Activated CD8-positive, alpha-beta memory T cell treated with anti-CD3 and anti-CD28 coated beads for 1 hour (primary cell): Measurements from ENCODE around the gene AFMID.
"Not testable (repeated sequence)": the region's sequence is repeated elsewhere in the genome, so short reads cannot be mapped to it uniquely, and the experiment has no call there.

ENCODE experiments used
- DNase-seq, 2 donors: peaks; one replicate each; pipeline ENCODE4 v3.0.0-alpha.2; 2020; ENCODE audit warnings: low read depth in 1 of 2; ENCODE audit errors: extremely low read depth in 1 of 2

Gene AFMID, protein sequence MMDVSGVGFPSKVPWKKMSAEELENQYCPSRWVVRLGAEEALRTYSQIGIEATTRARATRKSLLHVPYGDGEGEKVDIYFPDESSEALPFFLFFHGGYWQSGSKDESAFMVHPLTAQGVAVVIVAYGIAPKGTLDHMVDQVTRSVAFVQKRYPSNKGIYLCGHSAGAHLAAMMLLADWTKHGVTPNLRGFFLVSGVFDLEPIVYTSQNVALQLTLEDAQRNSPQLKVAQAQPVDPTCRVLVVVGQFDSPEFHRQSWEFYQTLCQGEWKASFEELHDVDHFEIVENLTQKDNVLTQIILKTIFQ

DNA sequence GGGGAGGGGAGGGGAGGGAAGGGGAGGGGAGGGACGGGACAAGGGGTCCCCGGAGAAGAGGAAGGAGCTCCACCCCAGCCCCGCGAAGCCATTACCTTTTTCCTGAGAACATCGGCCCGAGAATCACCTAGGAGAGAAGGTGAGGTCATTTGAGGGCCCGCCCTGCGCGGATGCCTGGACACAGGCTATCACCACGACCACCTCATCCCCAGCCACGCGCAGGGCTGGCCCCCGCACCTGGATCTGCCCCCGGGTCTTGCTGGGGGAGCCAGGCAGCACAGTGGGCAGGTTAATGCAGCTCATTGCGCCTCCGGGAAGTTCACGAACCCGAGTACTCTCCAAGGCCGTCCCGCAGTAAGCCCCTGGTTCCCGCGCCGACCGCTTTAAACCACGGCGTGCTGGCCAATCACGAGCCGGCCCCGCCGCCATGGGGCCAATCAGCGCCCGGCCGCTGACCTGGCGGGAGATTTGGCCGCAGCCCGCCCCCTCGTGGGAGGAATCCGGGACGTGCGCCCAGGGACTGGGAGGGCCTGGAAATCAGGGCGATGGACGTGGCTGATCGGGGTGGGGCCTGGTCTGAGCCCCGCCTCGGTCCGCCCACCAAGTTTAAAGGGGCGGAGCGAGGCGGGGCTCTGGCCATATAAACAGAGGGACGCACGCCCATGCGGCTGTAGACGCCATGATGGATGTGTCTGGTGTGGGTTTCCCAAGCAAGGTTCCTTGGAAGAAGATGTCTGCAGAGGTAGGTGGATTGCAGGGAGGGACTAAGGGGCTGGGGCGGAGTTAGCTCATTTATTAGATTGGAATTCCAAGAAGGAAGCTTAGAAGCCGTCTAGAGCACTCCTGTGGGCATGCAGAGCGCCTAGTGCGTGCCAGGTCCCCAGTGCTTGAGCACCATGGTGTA, at the start of gene AFMID, which contains the start of gene TK1:
Gene AFMID, plus strand, starts transcription at position 671 of the 904 bp plus-strand sequence. Its CDS starts 9 bp downstream, at position 680.
Gene TK1, minus strand, starts transcription at position 361 of the 904 bp plus-strand sequence. Its CDS starts 58 bp downstream, at position 303.
- peak; percentile 17 to 58 for DNase-seq

DNA sequence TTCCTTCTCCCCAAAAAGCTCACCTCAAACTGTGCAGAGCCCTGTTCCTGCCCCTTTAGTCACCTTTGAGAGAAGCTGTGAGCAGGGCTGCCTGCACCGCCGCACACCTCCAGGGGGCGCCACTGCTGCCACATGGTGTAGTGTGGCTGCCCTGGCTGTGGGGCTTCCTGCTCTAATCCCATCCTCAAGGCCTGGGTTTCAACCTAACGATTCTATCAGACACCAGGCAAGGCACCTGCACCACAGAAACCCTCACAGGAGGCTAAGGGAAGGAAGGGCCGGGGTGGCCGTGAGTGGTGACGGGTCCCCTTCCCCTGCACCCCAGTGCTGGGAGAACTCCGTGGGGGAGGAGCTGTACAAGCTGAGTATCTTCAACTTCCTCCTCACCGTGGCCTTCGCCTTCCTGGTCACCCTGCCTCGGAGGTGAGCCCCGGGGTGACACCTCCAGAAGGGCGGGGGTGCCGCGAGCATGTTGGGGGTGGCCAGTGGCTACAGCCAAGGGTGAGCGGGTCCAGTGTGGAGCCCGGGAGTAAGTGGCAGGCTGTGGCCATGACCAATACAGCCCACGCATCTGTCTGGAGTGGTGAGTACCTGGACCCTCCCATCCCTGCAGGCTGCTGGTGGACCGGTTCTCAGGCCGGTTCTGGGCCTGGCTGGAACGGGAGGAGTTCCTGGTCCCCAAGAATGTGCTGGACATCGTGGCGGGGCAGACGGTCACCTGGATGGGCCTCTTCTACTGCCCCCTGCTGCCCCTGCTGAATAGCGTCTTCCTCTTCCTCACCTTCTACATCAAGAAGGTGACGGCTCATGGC, 49.6 kb upstream of the AFMID start:
- DNase-seq = no peak

DNA sequence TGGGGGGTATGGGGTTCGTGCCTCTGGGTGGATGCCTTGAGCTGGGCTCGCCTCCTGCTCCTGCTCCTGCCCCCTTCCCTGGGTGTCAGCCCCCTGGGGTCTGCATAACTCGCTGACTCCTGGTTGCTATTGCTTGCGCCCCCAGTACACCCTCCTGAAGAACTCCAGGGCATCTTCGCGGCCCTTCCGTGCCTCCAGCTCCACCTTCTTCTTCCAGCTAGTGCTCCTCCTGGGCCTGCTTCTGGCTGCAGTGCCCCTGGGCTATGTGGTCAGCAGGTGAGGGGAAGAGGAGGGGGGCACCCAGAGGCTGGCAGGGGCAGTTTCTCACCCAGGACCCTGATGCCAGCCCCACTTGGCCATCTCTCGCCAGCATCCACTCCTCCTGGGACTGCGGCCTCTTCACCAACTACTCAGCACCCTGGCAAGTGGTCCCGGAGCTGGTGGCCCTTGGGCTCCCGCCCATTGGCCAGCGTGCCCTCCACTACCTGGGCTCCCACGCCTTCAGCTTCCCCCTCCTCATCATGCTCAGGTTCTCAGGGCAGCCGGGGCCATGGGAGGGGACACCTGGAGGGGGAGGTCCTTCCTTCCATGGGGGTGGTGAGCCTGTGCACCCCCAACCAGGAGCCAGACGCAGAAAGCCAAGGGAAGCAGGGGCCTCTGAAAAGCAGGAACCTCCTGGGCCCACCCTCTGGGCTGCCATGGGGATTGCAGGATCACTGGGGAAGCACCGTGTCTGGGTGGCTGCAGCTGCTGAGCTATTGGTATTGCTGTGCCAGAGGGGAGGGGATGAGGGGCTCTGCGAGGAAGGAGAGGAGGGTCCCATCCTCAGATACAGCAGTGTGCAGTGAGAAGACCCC, 48.7 kb upstream of the AFMID start:
- no peak for DNase-seq

DNA sequence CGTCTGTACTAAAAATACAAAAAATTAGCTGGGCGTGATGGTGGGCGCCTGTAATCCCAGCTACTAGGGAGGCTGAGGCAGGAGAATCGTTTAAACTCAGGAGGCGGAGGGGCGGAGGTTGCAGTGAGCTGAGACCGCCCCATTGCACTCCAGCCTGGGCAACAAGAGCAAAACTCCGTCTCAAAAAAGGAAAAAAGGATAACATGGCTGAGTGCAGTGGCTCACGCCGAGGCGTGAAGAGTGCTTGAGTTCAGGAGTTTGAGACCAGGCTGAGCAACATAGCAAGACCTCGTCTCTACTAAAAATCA, 47.3 kb upstream of the AFMID start:
- not testable (repeated sequence) for DNase-seq

DNA sequence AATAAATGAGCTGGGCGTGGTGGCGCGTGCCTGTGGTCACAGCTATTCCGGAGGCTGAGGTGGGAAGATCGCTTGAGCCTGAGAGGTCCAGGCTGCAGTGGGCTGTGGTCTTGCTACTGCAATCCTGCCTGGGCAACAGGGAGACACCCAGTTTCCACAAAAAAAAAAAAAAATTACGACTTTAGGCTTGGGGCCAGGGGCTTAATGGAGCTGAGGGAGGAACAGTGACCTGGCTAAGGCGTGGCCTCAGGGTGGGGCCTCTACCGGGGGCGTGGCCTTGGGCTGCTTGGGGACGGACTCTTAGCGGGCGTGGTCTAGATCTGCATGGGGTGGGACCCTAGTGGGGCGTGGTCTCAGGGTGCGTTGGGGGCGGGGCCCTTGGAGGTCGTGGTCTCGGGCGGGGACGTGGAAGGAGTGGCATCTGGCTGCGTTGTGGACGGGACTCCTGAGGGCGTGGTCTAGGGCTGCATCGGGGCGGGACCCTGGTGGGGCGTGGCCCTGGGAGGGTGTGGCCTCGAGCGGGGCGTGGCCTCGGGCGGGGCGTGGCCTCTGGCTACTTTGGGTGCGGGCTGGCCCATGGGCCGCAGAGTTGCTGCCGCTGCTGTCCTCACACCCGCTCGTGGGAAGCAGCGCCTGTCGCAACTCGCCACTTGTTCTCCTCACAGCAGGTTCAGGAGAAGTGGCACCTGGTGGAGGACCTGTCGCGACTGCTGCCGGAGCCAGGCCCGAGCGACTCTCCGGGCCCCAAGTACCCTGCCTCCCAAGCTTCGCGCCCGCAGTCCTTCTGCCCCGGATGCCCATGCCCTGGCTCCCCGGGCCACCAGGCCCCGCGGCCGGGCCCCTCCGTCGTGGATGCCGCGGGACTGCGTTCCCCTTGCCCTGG, 46.8 kb upstream of the AFMID start:
- peak; percentile 85 to 88 for DNase-seq

DNA sequence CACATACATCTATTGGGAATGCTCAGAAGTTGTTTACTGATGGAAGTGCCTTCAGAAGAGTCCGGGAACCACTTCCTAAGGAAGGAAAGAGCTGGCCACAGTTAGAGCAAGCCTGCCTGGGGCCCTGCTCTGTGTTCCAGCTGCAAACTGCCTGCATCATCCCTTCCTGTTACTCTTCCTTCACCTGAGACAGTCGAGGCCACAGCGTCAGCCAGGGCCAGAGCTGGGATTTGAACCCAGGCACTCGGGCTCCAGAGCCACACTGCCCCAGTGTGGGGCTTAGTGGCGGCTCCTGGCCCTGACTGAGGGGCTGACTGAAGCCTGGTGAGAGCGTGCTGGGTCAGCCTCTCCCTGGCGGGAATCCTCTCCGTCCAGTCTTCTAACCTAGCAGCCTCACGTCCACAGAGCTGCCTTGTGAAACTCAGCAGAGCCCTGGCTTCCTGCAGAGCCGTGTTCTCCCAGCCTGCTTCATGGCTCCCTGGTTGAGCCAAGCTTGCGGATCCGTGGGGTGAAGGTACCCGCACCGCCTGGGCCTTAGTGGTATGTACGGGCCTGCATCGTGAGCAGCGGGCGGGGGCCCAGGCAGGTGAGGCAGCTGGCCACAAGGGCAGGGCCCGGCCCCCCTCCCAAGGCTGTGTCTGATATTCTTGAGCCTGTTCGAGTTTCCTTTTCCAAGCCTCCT, 45.6 kb upstream of the AFMID start:
- no peak for DNase-seq

DNA sequence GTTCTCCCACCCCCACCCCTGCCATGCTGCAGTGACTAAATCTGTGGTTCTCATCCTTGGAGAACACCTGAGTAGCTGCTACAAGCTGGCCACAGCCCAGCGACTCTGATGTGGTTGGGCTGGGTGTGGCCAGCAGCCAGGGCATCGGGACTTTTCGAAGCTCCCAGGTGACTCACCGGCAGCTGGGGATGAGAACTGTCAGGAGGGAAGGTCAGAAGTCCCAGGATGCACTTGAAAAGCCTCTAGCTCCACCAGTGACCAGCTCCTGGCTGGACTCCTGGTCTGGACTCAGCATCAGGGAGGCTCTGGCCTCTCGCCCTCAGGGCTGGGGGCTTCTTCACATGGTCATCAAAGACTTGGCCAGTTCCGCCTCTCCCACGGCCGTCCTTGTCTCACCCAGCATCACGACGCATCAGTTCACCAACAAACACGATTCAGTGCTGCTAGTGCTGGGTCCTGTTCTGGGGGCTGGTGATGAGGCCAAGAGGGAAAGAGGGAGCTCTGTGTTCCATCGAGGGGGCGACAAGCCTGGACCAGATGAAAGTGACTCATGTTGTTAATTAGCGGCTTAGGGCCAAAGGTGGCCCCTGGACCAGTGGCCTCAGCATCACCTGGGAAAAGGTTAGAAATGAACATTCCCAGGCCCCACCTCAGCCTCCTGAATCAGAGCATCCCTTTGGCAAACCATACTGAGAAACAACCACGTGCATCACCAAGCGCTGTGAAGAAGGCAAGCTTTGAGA, 44.9 kb upstream of the AFMID start:
- no peak for DNase-seq

DNA sequence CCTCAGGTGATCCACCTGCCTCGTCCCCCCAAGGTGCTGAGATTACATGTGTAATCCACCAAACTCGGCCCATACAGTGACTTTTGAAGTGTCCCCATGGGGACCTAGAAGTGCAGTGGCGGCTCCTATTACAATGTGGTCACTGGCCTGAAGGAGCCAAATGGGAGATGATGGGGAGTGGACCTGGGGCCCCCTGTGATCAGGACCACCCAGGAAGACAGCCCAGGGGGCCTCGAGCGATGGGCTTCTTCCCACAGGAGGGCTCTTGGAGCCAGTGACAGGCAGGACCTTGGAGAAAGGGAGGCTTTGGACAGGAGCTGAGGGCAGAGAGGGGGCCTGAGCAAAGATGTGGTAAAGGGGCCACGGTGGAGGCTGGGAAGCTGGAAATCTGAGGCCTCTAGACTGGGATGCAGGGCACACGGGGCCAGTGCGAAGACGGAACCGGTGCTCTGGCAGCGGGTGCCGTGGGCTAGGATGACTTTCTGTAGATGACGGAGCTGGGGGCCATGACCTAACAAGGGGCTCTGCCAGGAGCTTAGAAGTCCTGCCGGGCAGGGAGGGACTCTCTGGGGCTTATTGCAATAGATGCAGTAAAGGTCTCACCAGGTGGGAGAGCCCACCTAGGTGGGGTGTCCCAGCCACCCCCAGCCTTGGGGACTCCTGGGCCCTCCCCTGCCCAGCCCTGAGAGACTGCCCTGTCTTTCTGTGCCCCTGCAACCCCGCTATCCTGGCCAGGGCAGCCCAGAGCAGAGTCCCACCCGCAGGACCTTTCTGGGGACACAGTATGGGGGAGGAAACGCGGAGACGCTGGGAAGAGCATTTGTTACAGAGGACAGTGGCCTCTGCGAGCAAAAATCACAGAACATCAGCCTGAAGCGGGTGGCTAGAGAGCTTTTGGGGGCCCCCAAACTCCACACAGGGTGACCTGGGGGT, 43.7 kb upstream of the AFMID start:
- DNase-seq = no peak

DNA sequence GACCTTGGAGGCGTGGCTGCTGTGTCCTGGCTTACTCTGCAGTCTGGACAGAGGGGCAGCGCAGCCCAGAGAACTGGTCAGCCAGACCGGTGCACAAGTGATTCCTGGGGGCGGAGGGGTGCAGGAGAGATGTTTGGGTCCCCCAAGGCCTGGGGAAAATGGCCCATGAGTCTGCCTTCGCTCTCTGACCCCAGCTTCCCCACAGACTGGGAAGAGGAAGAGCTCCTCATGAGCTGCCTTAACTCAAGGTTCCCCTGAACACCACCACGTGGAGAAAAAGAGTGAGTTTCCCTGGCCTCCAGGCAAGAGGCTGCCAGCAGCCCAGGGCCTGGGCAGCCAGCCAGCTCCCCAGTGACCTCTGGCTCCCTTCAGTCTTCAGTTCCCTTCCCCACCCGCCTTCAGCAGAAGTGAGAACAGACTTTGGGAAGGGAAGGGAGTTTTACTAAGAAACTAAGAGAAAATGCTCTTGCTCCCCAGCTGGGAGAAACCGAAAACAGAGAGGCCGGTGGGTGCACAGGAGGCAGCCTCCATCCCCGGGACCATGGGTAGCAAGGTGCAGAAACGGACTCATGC, 42.9 kb upstream of the AFMID start:
- no peak for DNase-seq

DNA sequence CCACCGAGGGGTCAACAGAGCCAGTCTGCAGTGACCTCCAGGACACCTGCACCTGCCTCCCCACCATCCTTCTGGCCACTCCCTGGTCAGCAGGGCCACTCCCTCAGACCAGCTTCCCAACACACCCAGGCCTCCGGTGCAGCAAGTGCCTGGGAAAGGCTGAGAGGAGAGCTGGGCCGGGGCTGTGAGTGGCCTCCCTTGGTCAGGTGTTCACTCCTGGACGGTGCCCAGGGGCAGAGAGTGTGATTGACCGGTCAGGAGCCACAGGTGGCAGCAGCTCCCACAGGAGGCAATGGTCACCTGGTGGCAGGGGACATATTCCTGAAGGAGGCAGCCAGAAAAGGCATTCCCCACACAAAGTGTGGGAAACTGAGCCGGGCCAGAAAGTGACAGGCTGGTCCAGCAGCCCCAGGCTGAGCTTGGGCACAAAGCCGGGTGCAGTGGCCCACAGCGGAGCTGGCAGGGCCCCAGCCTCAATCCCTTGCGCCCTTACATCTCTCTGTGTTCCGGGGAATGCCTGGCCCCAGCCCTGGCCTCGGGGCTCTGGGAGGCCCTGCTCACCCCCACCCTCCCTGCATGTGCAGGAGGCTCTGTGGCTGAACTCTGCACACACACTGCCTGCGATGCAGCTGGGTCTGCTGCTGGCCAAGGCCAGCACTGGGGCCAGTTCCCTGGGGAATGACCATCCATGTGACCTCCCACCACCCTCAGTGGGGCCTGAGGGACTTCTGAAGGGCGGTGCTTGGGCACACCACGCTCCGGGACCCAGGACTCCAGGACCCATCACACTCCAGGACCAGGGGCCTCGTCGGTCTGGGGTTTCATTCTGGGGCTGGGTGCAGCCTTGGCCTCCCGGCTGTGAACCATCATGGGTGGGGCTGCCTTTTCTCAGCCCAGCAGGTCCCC, 42.2 kb upstream of the AFMID start:
- no peak for DNase-seq

DNA sequence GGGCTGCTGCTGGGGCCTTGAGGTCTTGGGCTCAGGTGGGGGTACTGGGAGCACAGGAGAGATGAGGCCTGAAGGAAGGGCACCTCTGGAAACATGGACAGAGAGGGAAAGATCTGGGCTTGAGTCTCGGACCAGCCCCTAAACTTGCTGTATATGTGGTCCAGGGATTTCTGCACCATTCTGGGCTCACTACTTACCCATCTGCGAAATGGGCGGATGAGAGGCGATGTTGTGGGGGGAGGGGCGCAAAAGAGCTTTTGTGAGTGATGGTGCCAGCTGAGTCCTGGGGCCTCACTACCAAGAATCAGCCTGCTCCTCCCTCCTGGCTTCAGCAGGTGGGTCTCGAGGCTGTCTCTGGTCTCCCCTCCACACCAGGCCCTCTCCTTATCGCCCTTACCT, 40.7 kb upstream of the AFMID start:
- DNase-seq = no peak

DNA sequence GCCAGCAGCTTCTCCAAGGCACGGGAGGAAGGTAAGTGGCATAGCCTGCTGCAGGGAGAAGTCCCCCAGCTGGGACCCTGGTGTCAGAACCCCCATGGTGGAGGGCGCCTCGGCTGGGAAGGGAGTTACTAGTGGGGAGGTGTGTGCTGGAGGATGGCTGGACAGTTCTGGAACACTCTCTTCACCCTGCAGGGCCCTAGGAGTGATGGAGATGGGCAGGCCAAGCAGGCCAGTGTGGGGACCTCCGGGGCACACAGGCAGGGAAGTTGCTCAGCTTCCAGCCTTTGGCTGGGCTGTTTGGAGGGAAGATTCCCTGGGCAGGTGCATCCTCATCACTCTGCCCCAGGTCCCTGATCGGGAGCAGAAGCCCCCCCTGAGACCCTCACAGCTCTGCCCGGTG, 40.3 kb upstream of the AFMID start:
- DNase-seq = no peak

DNA sequence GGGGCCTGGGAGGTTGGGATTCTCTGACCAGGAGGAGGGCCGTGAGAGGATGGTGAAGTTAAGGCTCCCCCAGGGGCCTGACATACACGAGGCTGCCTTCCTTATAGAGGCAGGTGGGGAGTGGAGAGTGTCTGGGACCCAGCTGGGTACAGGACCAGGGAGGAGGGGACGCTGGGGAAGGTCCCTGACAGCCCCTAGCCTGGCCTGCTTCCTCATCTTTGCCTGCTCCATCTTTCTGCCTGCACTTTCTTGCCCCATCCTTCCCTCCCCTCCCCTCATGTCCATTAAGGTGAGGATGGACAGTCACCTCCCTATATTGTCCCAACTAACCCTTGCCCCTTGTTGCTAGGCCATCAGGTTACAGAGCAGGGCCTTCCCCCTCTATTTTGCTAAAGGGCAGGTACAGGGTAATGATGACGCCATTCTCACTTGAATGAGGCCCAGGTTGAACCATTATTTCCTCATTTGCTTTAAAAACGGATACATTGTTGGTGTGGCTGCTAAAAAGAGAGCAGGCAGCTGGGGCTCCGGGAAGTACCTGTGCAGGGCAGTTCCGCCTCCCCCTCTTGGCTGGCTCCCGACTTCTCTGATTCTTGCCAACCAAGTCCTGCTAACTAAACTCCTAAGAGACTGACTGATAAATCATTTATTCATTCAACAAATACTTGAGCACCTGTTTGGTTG, 39.7 kb upstream of the AFMID start:
- no peak for DNase-seq

DNA sequence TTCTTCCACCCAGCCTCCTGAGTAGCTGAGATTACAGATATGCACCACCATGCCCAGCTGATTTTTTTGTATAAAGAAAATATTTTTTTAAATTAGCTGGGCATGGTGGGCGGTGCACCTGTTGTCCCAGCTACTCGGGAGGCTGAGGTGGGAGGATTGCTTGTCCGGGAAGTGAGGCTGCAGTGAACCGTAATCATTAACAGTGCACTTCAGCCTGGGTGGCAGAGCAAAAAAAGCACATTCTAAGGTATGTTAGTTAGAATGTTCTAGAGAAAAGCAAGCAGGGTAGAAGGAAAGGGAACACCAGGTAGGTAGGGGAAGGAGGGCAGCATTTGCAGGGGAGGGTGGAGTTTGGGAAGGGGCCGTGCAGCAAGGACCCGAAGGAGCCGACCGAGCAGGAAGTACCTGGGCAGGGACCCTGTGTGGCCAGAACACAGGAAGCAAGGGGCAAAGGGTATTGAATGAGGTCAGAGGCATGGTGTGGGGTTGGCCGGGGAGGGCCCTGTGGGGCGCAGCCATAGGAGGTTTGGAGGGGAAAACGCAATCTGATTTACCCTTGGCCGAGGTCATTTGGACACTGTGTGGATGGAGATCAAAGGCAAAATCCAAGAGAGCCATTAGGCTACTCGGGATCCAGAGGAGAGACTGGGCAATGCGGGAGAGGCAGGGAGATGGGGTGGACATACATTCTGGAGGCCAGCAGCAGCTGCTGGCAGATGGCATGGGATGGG, 38.7 kb upstream of the AFMID start:
- no peak for DNase-seq
